Measurements from ENCODE around the gene ABCC3.

DNA sequence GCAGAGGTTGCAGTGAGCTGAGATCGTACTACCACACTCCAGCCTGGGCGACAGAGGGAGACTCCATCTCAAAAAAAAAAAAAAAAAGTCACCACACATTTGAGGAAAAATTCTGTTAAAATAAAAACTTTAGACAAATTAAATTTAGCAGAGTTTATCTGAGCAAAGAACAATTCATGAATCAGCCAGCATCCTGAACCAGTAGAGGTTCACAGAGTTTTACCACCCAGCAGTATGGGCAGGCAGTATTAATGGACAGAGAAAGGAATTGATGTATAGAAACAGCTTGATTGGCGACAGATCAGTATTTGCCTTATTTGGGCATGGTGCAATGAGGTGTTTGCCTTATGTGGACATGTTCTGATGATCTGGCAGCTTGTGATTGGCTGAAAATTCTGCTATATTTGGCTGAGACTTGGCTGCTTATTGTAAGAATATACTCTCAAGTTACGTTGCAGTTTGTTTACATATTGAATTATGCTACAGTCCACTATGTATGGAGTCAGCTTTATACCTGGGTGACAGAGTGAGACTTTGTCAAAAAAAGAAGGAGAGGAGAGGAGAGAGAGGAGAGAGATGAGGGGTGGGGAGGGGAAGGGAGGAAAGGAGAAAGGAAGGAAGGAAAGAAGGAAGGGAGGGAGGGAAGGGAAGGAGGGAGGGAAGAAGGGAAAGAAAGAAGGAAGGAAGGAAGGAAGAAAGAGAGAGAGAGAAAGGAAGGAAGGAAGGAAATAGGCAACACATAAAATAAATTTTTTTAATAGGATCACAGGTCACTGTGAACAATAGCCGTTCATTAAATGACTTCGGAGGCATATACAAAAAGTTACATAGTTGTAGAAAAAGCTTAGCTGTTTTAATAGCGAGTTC lies 14.6 kb downstream of the ABCC3 start:
- no peak for TF ChIP-seq EZH2 (IDR thresholded peaks at IDR 0.05; ENCODE audit: borderline replicate concordance, low read depth, low read length, severe bottlenecking)
- TF ChIP-seq POLR2A (IDR thresholded peaks at IDR 0.05; ENCODE audit: low read depth, low read length), result no peak
- no peak for TF ChIP-seq CTCF (IDR thresholded peaks at IDR 0.05; ENCODE audit: extremely low read depth in 1 of 2, insufficient read depth in 1 of 2, low read depth in 1 of 2, low read length in 2 of 2)
- no peak for TF ChIP-seq POLR2AphosphoS5 (IDR thresholded peaks at IDR 0.05; ENCODE audit: insufficient read depth, low read depth, low read length)
- no peak for TF ChIP-seq MYC (IDR thresholded peaks at IDR 0.05; ENCODE audit: low read depth, low read length)

Measured in endothelial cell of umbilical vein (primary cell).